SK-N-SH treated with all-trans-retinoic acid at 6 μM for 48 hours (cell line): ENCODE measurements around the gene PRC1.

ENCODE experiments used
- CSDC2 ChIP-seq: fragments of 250-450 bp; sonication (Bioruptor Pico); IDR thresholded peaks from 2 replicates; pipeline ENCODE4 v1.5.0; 2020; ENCODE audit warnings: mild to moderate bottlenecking, moderate library complexity
- RARB ChIP-seq: fragments of 250-450 bp; sonication (Bioruptor Pico); IDR thresholded peaks from 2 replicates; pipeline ENCODE4 v1.8.0; 2021; ENCODE audit warnings: mild to moderate bottlenecking, moderate library complexity
- TF ChIP-seq, protein P1 (sequence below): fragments of 250-450 bp; sonication (Bioruptor Pico); IDR thresholded peaks from 2 replicates; pipeline ENCODE4 v1.8.0; 2020; ENCODE audit warnings: mild to moderate bottlenecking, moderate library complexity, borderline replicate concordance

- TF ChIP-seq CSDC2 (CRISPR knock-in tag) (no peak), RARB (CRISPR knock-in tag) (no peak)
- TF ChIP-seq, protein P1, sequence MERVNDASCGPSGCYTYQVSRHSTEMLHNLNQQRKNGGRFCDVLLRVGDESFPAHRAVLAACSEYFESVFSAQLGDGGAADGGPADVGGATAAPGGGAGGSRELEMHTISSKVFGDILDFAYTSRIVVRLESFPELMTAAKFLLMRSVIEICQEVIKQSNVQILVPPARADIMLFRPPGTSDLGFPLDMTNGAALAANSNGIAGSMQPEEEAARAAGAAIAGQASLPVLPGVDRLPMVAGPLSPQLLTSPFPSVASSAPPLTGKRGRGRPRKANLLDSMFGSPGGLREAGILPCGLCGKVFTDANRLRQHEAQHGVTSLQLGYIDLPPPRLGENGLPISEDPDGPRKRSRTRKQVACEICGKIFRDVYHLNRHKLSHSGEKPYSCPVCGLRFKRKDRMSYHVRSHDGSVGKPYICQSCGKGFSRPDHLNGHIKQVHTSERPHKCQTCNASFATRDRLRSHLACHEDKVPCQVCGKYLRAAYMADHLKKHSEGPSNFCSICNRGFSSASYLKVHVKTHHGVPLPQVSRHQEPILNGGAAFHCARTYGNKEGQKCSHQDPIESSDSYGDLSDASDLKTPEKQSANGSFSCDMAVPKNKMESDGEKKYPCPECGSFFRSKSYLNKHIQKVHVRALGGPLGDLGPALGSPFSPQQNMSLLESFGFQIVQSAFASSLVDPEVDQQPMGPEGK (CRISPR knock-in tag), result no peak
These were observed 46.5 kb upstream of the PRC1 start for GRCh38 chr15:91040856-91041255.
